Fibroblast of pulmonary artery (primary cell): ENCODE results near the gene MOGAT3.

Source experiments
- DNase-seq: peaks from one replicate; pipeline ENCODE4 v3.0.0-alpha.2; 2010; ENCODE audit warnings: low read depth
- H3K4me3 ChIP-seq: replicated peaks from 2 replicates; pipeline ENCODE4 v1.5.1; 2011; ENCODE audit warnings: low read depth, mild to moderate bottlenecking, control low read depth, low read length, moderate library complexity
- TF ChIP-seq, protein P1 (sequence below): IDR thresholded peaks from 2 replicates; pipeline ENCODE4 v1.5.1; 2011; ENCODE audit warnings: mild to moderate bottlenecking, control low read depth, low read length, inconsistent platforms; ENCODE audit errors: missing control alignments

MOGAT3 gene

DNA sequence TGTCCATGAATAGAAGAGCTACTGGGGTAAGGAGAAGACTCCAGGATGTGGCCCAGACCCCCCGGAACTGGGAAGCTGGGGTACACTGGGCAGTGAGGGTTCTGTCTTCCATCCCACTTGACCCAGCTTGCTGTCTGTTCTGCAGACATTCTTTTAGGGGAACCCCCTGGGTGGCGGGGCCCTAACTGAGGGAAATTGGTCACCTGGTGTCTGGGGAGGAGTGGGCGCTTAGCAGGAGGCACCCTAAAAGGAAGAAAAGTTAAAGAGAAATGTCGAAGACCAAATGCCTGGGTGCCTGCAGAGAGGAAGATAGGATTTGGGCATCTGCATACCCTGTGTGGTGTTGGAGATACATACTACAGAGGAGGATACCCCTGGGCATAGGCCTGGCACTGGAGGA, 45.5 kb downstream of the MOGAT3 start:
- TF ChIP-seq, protein P1, sequence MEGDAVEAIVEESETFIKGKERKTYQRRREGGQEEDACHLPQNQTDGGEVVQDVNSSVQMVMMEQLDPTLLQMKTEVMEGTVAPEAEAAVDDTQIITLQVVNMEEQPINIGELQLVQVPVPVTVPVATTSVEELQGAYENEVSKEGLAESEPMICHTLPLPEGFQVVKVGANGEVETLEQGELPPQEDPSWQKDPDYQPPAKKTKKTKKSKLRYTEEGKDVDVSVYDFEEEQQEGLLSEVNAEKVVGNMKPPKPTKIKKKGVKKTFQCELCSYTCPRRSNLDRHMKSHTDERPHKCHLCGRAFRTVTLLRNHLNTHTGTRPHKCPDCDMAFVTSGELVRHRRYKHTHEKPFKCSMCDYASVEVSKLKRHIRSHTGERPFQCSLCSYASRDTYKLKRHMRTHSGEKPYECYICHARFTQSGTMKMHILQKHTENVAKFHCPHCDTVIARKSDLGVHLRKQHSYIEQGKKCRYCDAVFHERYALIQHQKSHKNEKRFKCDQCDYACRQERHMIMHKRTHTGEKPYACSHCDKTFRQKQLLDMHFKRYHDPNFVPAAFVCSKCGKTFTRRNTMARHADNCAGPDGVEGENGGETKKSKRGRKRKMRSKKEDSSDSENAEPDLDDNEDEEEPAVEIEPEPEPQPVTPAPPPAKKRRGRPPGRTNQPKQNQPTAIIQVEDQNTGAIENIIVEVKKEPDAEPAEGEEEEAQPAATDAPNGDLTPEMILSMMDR: no peak
- DNase-seq: no peak
- H3K4me3 ChIP-seq: peak overlapping the region; percentile 78

DNA sequence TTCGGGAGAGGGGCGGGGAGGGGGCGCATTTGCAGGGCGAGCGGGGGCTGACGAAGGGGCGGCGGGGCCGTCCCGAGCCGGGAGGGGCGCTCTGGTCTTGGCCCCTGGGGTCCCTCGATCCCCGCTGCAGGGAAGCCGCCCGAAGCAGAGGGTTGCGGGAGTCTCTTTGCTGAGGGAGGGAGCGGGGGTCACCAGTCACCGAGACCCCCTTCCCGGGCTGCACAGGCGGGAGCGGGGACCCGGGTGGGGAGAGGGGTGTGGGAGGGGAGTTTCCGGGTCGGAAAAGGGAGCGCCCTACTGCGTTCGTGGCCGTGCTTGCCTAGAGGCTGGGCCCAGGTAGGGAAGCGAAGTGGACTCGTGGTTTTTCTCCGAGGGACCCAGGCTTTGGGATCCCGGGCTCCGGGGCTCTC, 46.1 kb downstream of the MOGAT3 start:
- DNase-seq: no peak
- TF ChIP-seq, protein P1: no peak
- peak overlapping the region; percentile 78 for H3K4me3 ChIP-seq

DNA sequence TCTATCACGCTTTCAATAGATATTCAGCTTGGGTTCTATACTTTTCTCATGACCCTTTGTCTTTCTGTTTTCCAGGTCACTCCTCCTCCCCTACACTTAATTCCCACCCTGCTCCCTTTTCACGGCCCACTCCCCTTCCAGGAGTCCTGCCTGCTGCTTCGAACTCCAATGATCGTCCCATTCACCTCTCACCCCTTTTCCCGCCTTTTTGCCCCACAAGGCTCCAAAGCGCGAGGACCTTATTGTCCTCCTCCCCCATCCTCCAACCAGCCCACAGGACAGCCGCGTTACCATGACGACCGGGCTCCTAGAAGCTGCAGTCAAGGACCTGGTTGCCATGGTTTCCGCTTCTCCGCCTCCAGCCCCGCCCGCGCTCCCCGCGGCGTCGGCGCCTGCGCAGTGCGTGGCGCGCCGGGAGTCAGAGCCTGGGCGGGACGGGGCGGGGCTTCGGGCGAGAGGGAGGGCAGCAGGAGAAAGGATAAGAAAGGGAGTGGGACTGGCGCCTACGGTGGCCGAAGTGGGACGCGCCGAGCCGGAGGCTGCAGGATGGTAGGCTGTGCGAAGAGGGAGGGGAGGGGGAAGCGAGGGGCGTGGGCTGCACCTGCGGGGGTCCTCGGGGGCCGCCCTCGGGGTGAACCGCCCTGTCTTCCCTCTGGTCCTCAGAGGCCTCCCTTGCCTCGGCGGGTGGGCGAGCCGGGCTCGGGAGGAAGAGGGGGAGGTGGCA, 46.7 kb downstream of the MOGAT3 start, which contains the start of gene AP1S1:
TSS of gene AP1S1 (plus strand) at position 508 of the 724 bp plus-strand sequence. CDS start at position 547, 39 bp downstream.
- TF ChIP-seq, protein P1: no peak
- DNase-seq: peak; percentile 95
- H3K4me3 ChIP-seq: peak within 1 kb of the TSS; percentile 78

DNA sequence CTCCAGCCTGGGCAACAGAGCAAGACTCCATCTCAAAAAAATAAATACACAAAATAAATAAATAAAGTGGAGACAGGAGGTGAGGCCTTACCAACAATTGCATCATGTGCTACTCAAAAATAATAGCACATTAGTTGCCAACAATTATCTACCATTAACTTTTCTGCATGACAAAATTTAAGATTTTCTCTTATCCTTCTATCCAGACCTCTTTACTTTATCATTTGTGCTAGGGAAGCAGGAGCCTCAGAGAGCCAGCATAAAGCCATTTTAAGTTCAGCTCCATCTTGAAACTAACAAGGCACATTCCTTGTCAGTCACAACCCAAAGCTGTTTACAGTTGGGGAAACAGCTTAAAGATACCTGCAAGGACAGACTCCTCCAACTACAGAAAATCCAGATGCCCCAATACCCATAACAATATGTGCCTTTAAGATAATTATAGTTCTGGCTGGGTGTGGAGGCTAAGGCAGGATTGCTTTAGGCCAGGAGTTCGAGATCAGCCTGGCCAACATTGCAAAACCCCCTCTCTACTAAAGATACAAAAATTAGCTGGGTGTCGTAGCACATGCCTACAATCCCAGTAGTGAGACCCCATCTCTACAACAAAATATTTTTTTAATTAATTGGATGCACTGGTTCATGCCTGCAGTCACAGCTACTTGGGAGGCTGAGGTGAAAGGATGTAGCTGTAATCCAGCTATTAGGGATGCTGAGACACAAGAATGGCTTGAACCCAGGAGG, 48.8 kb downstream of the MOGAT3 start:
- TF ChIP-seq, protein P1: no peak
- no peak overlapping the region for H3K4me3 ChIP-seq
- no peak for DNase-seq
